Ecto neural progenitor cell (in vitro differentiated cells): Measurements from ENCODE around the gene HOXC11.

ENCODE experiments used
- DNase-seq: peaks from one replicate; pipeline ENCODE4 v3.0.0-alpha.2; 2018; ENCODE audit warnings: low spot score

HOXC11 gene

DNA sequence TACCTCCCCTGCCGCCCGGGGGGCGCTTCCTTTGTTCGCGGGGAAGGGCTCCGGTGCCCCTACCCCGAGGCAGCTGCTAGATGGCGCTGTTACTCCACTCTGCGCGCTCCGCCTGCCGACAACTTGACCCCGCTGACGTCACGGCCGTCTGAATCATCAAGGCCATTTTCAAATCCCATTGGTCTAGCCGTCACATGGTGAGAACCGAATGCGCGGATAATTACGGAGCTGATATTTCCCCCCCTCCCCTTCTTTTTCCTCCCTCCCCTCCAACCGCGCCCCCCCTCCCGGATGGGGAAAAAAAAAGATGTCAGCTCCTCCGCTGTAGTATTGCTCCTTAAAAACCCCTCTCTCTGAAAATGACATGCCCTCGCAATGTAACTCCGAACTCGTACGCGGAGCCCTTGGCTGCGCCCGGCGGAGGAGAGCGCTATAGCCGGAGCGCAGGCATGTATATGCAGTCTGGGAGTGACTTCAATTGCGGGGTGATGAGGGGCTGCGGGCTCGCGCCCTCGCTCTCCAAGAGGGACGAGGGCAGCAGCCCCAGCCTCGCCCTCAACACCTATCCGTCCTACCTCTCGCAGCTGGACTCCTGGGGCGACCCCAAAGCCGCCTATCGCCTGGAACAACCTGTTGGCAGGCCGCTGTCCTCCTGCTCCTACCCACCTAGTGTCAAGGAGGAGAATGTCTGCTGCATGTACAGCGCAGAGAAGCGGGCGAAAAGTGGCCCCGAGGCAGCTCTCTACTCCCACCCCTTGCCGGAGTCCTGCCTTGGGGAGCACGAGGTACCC lies 12.2 kb downstream of the HOXC11 start, which contains the start of gene HOXC10:
TSS of gene HOXC10 (plus strand) at position 246 of the 791 bp plus-strand sequence. CDS start at position 360, 114 bp downstream.
- DNase-seq = peak; percentile 91

DNA sequence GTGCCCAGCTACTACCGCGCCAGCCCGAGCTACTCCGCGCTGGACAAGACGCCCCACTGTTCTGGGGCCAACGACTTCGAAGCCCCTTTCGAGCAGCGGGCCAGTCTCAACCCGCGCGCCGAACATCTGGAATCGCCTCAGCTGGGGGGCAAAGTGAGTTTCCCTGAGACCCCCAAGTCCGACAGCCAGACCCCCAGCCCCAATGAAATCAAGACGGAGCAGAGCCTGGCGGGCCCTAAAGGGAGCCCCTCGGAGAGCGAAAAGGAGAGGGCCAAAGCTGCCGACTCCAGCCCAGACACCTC lies 12.7 kb downstream of the HOXC11 start:
- DNase-seq = no peak

DNA sequence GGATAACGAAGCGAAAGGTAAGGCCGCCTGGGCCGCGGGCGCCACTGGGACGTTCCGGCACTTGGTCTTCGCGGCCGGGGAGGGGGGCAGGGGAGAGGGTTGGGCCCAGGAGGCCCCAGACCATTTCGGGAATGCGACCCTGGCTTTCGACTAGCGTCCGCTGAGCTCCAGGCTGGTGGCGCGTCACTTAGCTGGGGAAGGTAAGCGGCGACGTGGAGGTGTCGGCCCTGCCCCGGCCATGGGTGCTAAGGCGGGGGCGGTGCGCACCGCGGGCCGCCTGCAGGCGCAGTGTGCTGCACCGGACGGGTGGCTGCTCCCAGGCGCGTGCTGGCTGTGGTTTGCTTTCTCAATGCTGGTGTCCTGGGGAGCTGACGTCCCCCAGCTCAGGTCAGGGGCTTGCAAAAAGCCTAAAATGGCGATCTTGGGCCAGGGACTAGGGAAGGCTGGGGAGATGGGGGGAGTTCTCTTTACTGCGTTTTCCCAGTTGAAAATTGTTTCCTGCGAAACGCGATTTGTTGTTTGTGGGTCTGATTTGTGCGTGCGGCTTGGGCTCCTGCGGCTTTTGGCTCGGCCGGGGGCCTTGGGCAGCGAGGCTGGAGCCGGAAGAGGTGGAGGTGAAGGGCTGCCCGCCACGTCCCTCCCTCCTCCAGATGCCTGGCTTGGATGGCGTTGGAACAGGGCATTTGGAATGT lies 13.2 kb downstream of the HOXC11 start:
- DNase-seq = no peak

DNA sequence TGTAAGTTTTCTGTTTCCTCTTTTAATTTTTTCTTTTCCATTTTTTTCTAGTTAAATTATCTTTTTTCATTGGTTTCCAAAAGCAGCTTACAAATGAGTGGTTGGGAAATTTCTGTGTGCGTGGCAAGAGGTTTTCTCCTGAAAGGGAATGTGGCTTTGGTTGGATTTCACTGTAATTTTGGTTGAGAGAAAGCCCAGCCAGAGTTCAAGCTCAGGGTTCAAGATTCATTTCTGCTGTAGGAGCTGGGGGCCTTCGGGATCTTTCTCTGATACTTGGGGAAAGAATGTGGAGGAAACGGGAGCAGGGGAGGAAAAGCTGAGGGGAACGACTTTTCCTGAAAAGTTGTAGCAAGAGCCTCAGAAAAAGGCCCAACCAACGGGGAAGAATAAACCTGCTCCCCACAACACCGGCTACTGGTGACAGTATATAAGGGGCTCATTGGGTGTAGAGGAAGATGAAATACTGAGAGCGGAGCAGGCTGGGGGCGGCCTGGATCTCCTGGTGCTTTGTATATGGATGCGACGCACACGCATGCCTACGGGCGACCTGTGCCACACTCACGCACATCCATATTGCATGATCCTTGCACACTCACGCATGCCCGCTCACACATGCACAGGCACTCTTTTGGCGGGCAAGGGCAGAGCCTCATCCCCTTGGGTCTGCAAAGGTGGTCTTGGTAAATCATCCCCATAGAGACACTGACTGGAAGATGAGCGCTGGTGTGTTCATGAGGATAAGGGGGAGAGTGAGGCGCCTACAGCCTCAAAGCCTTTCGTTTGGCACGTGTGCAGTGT lies 14.0 kb downstream of the HOXC11 start:
- no peak for DNase-seq

DNA sequence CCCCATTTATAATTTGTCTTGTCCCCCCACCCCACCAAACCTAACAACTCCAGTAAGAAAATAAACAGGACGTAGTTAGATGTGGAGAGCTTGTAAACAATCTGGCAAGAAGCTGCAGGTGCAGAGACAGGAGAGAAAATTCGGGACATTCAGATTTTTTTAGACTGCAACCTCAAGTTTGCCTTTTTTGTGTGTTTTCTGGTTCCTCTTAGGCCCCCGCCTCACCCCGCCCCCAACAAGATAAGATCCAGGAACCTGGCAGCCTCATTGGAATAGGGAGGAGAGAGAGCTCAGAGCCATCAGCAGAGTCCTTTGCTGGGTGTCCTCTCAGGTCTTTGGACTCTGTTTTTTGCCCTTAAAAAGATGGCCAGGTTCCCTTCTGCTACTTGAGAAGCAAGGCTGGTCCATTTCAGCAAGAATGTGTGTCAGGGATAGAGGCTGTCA lies 14.9 kb downstream of the HOXC11 start:
- DNase-seq = no peak

DNA sequence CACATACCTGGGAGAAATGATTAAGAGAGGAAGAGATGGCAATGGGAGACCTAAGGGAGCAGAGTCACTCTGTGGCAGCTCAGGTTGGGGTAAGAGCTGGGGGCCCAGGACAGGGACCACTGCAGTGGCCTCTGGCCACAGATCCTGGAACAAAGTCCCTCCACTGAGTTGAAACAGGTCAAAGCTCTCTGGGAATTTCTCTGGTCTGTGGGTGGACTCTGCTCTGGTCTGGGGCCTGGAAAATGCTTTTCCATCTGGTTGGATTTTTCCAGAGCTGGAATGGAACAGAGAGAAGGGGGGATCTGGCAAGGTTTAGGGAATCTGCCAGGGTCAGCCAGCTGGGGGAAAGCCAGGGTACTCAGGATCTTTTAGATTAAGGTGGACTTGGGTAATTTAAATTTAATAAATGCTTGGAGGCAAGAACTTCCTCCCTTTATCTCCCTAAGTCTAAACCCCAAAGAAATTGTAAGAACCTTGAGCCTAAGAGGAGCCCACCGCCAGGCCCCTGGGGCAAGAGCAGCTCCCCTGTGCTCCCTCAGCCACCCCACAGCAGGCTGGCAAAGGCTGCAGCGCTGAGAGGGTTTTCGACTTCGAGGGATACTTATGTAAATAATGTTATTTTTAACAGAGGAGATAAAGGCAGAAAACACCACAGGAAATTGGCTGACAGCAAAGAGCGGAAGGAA lies 15.8 kb downstream of the HOXC11 start:
- no peak for DNase-seq

DNA sequence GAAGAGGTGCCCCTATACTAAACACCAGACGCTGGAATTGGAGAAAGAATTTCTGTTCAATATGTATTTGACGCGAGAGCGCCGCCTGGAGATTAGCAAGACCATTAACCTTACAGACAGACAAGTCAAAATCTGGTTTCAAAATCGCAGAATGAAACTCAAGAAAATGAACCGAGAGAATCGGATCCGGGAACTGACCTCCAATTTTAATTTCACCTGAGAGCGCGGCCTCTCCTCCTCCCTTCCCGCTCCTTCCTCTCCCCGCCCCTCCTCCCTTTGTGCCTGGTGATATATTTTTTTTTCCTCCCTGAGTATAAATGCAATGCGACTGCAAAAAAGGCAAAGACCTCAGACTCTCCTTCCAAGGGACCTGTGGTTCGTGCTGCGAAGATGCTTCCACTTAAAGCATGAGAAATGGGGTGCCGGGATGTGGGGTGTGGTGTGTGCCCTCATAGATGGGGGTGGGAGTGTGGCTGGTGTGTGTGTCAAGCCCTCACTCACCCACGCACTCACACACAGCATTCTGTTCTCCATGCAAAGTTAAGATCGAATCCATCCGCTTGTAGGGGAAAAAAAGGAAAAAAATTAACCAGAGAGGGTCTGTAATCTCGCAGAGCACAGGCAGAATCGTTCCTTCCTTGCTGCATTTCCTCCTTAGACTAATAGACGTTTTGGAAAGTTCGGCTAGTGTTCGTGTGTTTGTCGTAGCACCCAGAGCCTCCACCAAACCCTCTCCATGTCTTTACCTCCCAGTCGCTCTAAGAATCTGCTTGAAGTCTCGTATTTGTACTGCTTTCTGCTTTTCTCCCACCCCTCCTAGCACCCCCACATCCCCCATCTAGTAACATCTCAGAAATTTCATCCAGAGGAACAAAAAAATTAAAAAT lies 16.5 kb downstream of the HOXC11 start:
- DNase-seq = no peak

DNA sequence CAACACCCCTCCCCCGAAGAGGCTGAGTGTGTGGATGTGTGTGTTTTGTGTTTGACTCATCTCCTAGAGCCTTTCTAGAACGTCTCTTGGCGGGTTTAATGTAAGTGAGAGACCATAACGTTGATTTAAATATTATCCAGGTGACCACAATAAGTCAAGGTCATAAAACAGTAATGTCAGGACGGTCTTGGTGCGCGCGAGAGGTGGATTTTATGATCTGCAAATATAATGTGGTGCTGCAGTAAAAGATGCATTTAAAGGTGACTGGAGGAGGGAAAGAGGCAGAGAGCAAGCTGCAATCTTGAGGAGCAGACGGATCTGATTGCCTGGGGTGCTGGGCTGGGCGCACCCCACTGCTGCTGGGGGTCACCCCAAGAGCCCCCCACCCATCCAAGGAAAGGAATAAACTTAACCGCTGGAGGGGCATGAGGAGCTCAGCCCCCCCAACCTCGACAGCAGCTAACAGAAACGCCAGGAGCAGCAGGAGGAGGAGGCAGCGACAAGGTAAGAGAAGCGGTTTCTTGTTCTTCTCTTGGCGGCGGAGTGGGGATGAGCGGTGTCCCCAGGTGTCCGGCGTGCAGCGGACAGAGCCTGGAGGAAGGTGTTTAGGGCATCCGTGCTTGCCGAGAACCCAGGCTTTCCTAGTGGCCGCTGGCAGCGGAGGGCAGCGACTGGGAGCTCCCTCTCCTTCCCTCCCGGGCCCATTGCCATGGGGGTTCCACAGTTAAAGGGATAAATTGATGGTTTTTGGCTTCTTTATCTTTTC lies 17.6 kb downstream of the HOXC11 start:
- no peak for DNase-seq

DNA sequence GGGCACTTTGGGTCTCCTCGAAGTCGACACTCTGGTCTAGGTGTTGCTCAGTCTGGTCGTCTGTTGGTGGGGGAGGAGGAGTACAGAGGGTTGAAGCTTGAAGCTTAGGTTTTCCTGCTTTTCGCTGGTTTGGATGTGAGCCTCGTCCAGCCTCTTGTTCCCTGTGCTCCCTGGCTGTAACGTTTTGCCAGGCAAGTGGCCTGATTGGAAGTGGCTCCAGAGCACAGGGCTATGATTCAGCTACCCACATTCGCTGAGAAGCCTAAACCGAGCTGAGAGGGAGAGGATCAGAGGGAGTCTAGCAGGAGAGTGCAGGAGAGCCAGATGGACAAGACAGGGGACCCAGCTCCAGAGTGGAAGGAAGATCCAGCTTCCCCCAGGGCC lies 18.1 kb downstream of the HOXC11 start:
- no peak for DNase-seq

DNA sequence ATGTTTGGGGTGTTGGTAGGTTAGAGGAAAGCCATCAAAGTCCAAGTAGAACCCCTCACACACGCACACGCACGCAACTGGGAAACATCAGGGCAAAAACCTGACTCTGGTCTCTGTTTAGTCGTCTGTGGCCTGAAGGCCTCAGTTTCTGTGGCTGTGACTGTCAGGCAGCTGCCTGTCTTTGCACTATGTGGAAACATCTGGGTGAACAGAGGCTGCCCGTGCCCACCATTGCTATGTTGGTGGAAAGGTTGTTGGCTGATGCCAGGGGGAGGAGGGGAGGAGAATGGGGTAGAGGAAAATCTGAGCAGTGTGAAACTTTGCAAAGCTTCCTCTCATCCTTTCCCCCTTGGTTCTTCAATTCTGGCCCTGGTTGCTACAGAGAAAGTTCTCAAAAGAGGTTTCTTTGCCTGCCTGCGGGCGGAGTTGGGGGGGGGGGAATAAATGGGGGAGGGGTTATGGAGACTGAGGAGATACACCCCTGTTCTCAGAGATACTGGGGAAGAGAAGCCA lies 19.5 kb downstream of the HOXC11 start:
- DNase-seq = no peak

DNA sequence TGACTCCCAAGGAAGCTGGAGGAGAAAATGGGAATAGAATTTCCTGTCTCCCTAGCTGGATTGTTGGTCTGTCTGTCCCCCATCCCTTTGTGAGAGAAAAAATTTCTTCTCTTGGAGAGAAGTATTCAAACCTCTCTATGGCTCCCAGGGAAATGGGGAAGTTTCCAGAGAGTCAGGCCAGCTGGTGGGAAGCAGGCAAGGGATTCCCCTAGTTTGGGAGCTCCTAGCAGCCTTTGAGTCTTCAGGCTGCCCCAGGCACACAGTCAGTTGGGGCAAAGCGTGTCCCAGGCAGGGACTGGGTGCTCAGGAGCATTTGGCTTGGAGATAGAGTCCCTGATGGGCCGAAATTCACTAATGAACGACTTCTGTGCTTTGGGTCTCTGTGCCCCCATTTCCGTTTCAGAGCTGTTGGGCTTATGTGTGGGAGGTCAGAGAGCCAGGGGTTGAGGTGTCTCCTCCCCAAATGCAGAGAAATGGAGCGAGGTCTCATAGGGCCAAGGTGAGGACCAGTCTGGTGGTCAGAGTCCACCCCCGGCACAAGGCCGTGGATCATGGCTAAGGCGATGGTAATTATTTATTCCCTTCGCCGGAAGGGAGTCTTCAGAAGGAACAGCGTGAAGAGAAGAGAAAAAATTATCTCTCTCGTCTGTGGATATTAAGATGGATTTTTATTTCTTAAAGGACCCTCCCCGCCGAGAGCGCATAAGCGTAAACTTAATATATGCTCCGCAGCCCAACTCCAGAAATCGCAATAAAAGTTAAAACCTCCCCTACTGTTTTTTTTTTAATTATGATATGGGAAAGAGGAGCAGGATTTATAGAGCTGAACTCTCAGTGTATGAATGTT lies 20.5 kb downstream of the HOXC11 start:
- no peak for DNase-seq

DNA sequence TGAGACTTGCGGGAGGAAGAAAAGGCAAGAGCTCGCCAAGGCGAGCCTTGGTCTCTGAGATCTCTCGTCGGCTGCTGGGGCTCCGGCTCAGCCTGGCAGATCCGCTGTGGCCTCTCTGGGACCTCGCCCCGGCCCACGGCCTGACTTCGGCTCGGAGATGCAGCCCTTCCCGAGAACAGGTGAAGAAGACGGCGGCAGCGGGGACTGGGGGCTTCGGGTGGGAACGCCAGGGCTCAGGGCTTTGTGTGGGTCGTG lies 21.0 kb downstream of the HOXC11 start:
- DNase-seq = no peak

DNA sequence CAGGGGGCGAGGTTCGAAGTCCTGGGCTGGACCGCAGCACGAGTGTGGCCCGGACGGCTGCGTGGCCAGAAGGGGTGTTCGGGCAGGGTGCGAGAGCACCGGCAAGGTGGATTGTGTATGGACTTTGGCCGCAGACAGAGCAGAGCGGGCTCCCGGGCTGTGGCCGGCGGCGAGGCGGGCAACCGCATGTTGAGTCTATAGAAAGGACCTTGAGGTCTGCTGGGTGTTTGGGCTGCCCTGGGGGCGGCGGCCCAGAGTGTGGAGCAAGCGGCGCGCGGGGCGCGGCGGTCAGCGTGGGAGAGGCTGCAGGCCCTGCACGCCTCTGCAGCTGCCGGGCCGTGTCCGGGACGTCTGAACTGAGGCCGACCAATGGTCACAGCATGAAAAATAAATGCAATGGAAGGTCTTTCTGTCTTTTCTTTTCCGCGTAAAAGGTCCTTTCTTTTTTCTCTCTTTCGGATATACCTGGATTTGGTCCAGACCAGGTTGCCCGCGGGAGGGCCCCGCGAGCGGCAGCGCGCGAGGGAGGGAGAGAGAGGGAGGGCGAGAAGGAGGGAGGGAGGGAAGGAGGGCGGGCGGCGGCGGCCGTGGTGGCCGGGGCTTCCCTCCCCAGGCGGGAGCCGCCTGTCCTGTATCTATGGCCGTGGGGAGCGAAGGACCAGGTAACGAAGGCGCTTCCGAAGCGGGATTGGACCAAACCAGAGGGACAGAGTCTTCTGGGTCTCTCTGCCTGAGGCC lies 21.5 kb downstream of the HOXC11 start:
- no peak for DNase-seq

DNA sequence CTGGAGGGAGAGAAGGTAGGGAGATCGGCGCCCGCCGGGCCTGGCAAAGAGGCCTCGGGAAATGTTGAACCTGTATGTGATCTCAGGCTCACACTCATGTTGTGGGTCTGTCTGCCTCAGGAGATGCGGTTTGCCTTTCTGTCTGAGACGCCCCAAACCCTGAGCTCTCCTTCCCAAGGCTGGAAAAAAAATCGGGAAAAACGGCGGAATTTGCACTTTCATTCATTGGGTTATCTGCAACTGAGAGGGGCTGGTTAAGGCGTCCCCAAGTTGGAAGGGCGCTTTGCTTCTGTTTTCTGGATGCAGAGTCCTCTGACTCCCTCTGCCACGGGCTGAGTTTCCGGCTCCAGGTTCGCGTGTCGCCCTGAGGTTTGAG lies 22.1 kb downstream of the HOXC11 start:
- no peak for DNase-seq

DNA sequence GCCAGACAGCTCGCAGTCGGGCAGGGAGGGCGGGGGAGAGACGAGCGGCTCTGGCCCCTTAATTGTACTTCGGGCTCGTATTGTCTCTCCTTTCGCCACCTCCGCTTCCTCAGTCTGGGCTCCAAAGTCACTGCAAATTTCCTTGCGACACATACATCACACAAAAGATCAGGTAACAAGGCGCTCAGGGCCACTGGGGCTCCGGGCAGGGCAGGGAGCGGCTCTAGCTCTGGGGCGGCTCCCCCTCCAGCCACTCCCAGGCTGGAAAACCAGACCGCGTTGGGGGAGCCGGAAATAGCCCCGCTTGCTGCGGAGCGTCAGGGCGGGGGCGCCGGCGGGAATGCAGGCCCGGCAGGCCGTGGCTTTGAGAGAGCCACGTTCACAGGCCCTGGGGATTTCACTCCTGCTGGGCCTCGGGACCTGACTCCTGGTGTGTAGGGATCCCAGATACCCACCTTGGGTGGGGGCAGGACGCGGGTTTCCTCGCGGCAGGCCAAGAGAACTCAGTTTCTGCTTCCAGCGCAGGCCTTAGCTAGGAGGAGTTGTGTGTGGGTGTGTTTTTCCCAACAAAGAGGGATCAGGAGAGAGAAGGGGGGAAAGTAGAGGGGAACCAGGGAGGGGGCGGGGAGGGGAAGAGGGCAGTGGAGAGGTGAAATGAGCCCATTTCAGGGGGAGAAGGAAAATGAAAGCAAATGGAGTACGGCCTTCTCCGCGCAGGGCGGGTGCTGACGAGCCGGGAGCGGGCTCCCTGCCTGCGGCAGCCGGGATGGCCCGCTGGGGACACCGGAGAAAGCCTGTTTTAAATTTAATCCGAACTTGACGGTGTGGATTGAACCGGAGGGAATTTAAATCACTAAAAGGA lies 22.7 kb downstream of the HOXC11 start:
- DNase-seq = no peak

DNA sequence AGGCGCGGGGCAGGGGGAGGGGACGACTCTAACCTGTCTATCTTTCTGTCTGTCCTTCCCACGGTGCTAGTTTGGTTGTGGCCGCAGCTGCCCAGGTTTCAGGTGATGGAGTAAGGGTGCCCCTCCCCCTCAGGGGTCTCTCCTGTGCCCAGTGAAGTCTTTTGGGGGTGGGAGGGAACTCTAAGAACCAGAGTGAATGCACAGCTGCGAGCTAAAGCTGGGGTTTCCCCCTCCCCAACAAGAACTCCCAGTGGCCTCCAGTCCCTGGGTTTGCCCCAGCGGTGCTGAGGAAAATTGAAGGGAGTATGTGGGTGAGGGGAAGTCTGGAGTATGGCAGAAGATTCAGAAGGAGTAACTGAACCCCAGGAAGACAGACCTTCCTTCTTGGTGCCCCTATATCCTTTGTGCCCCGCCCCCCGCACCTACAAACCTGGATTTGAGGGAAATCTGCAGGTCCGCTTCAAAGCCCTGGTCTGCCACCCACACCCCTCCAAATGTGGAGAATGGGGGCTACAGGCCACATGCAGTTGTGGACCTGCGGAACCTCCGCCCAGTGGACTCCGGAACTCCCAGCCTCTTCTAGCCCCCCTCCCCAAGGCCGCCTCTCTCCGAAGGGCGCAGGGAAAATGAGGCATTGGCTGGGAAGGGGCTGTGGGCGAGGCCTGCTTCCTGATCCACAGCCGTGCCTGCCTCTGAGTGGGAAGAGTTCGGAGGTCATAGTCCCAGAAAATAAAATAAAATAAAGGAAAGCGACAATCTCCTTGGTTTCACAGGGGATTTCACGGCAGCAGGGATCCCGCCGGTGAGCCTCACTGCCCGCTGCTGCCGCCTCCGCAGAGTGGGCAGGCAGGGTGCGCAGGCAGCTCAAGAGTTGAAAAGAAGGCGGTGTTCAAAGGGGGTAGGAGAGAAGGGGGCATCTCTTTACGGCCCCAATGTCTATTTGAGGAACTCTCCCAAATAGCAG lies 23.6 kb downstream of the HOXC11 start:
- no peak for DNase-seq
